Neural progenitor cell (in vitro differentiated cells): Measurements from ENCODE around the gene HTR1B.

Source experiments
- EZH2 ChIP-seq: fragments of 200-600 bp; sonication (generic); IDR thresholded peaks from 2 replicates; pipeline ENCODE4 v1.6.1; 2017; ENCODE audit warnings: antibody characterized with exemption, mild to moderate bottlenecking, moderate library complexity
- EZH2phosphoT487 ChIP-seq: fragments of 200-600 bp; sonication (generic); IDR thresholded peaks from 2 replicates; pipeline ENCODE4 v1.6.1; 2017; ENCODE audit warnings: antibody characterized with exemption
- TF ChIP-seq, protein P1 (sequence below): fragments of 200-600 bp; sonication (generic); IDR thresholded peaks from 2 replicates; pipeline ENCODE4 v1.5.1; 2017; ENCODE audit warnings: antibody characterized with exemption, mild to moderate bottlenecking

DNA sequence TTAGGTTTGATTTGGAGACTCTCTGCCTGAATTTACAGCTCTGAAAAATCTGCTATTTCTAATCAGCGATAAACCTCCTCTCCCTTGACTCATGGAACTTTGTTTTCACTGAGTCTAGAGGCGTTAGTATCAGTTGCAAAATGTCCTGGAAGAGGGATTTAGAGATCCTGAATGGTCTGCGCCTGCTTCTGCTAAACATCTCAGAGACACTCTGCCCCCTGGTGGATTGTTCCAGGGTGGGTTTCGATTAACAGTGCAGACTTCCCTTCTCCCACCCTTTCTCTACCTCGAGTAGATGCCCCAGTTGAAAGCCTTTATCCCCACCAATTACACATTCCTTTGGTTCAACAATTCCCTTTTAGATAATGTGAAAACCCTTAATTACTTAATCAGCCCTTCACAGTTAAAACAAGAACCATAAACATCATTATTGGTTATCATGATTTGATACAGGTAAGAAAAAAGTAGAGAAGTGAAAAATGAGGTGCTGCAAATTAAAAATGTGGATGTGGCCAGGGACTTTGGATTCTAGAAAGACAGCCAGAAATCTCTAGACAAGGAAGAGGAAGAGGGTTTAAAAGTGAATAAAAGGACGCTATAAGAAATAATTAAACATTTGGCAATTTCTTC is 5.5 kb downstream of the HTR1B start:
- TF ChIP-seq, protein P1, sequence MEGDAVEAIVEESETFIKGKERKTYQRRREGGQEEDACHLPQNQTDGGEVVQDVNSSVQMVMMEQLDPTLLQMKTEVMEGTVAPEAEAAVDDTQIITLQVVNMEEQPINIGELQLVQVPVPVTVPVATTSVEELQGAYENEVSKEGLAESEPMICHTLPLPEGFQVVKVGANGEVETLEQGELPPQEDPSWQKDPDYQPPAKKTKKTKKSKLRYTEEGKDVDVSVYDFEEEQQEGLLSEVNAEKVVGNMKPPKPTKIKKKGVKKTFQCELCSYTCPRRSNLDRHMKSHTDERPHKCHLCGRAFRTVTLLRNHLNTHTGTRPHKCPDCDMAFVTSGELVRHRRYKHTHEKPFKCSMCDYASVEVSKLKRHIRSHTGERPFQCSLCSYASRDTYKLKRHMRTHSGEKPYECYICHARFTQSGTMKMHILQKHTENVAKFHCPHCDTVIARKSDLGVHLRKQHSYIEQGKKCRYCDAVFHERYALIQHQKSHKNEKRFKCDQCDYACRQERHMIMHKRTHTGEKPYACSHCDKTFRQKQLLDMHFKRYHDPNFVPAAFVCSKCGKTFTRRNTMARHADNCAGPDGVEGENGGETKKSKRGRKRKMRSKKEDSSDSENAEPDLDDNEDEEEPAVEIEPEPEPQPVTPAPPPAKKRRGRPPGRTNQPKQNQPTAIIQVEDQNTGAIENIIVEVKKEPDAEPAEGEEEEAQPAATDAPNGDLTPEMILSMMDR = peak; percentile 80
- TF ChIP-seq EZH2phosphoT487 = no peak
- no peak for TF ChIP-seq EZH2
